ENCODE measurements around the gene JAG1. TPM values are rescaled to one million over a fixed set of nuclear protein-coding genes. Genes with fewer than 3 reads are reported as not detected.

JAG1 gene
- total and polyA plus RNA-seq, 2 donors (not counting 3 experiments of a cell fraction or from before 2014, with no cell fraction given), result 19.7 to 37.0 TPM

DNA sequence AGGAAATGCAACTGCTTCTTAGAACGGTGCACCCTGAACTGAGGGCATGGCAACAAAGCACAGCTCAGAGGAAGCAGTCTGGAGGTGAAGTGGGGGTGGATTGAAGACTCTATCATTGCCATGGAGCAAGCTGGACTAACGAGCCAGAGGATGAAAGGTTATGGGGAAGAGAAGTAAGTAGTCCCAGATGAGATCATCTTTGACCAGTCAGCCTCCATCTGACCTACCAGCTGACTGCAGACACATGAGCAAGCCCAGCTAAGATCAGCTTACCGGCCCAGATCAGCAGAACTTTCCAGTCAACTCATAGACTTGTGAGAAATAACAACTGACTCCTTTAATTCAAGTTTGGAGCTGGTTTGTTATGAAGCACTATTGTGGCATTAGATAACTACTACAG lies 9.1 kb upstream of the JAG1 start:
- TF ChIP-seq MYC (IDR thresholded peaks at IDR 0.05; ENCODE audit: low read depth, low read length), result no peak
- no TSS peak for BruUV-seq (replicated peaks)
- Histone ChIP-seq H3K27me3 (ENCODE audit: control insufficient read depth in 2 of 2, insufficient read depth in 2 of 2, low read length in 2 of 2) (no peaks in the 10 kb centered on the region), H2AFZ (ENCODE audit: low read depth, low read length) (no peak overlapping the region), H3K36me3 (ENCODE audit: control insufficient read depth in 2 of 2, extremely low read depth in 1 of 2, insufficient read depth in 2 of 2, low read length in 2 of 2) (no peaks in the 10 kb centered on the region), H3K79me2 (ENCODE audit: control insufficient read depth, insufficient read depth, low read length) (no peaks in the 10 kb centered on the region), H3K9me1 (replicated peaks; ENCODE audit: control insufficient read depth, extremely low read depth, insufficient read depth, low read length) (no peaks in the 10 kb centered on the region), H4K20me1 (replicated peaks; ENCODE audit: control insufficient read depth, extremely low read depth, insufficient read depth, low read length) (no peaks in the 10 kb centered on the region), H3K9me3 (replicated peaks; ENCODE audit: control insufficient read depth, insufficient read depth, low read length) (no peaks in the 10 kb centered on the region), H3K4me3 (replicated peaks in 1 of 3; ENCODE audit: insufficient read depth in 1 of 3, low read depth in 1 of 3, low read length in 3 of 3) (no peak overlapping the region), H3K4me2 (ENCODE audit: insufficient read depth, low read length) (no peak overlapping the region), H3K27ac (ENCODE audit: insufficient read depth, low read depth, low read length) (no peak overlapping the region), H3K4me1 (ENCODE audit: control insufficient read depth, extremely low read depth, insufficient read depth, low read length) (peaks cover 8% of the 10 kb centered on the region), H3K9ac (replicated peaks; ENCODE audit: extremely low read depth, insufficient read depth, low read length) (no peak overlapping the region)
- no peak for DNase-seq (ENCODE audit: low read depth, low spot score)
- dilution Hi-C loops (cut with MboI; ENCODE audit: extremely low pct_ligation_motif_present, low sequenced_read_pairs), result no loop called here
- intact Hi-C loops (cut with micrococcal nuclease), result no loop called here
- ChIA-PET POLR2A (no interaction called here), CTCF (interaction anchor here (0.8 to 1.7 kb wide), 6 partner anchors 9 to 525 kb away, joined by 3 to 6 read pairs (median 4); partner anchors contain the start of gene JAG1)
- no peak for FAIRE-seq

DNA sequence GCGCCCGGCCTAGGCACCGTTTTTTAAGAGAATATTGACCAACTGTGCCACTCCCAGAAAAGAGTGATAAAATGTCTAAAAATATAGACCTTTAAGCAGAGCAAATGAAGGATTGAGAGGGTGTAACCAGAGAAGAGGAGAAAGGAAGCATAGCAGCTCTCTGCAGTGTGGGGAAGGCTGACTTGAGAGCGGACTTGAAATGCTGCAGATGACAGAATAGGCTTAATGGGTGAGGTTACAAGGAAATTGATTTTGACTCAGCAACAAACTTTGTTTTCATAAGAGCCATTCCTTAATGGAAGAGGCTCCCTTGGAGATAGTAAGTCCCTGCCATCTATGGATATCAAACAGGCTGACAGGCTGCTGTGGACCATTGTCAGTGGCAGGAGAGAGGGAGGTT lies 7.7 kb upstream of the JAG1 start:
- Histone ChIP-seq H4K20me1 (replicated peaks; ENCODE audit: control insufficient read depth, extremely low read depth, insufficient read depth, low read length) (no peaks in the 10 kb centered on the region), H2AFZ (ENCODE audit: low read depth, low read length) (no peak overlapping the region), H3K9me1 (replicated peaks; ENCODE audit: control insufficient read depth, extremely low read depth, insufficient read depth, low read length) (no peaks in the 10 kb centered on the region), H3K9me3 (replicated peaks; ENCODE audit: control insufficient read depth, insufficient read depth, low read length) (no peaks in the 10 kb centered on the region), H3K9ac (replicated peaks; ENCODE audit: extremely low read depth, insufficient read depth, low read length) (no peak overlapping the region), H3K4me1 (ENCODE audit: control insufficient read depth, extremely low read depth, insufficient read depth, low read length) (peaks cover 8% of the 10 kb centered on the region), H3K79me2 (ENCODE audit: control insufficient read depth, insufficient read depth, low read length) (no peaks in the 10 kb centered on the region), H3K27me3 (ENCODE audit: control insufficient read depth in 2 of 2, insufficient read depth in 2 of 2, low read length in 2 of 2) (no peaks in the 10 kb centered on the region), H3K36me3 (ENCODE audit: control insufficient read depth in 2 of 2, extremely low read depth in 1 of 2, insufficient read depth in 2 of 2, low read length in 2 of 2) (no peaks in the 10 kb centered on the region), H3K4me2 (ENCODE audit: insufficient read depth, low read length) (no peak overlapping the region), H3K27ac (ENCODE audit: insufficient read depth, low read depth, low read length) (no peak overlapping the region), H3K4me3 (replicated peaks in 1 of 3; ENCODE audit: insufficient read depth in 1 of 3, low read depth in 1 of 3, low read length in 3 of 3) (no peak overlapping the region)
- DNase-seq (ENCODE audit: low read depth, low spot score) (no peak), FAIRE-seq (no peak)
- CTCF ChIA-PET, result interaction anchor here (0.6 kb wide), 1 partner anchor 12 kb away, joined by 3 read pairs; no protein-coding TSS in a partner anchor
- BruUV-seq (replicated peaks), result no TSS peak
- intact Hi-C loops (cut with micrococcal nuclease) (no loop called here), dilution Hi-C loops (cut with MboI; ENCODE audit: extremely low pct_ligation_motif_present, low sequenced_read_pairs) (no loop called here)
- POLR2A ChIA-PET, result no interaction called here
- TF ChIP-seq FOS (IDR thresholded peaks at IDR 0.05; ENCODE audit: borderline replicate concordance, insufficient read depth, low read length), result no peak
- TF ChIP-seq EZH2 (IDR thresholded peaks at IDR 0.05; ENCODE audit: borderline replicate concordance, low read depth, low read length, severe bottlenecking), result no peak
- TF ChIP-seq POLR2A (IDR thresholded peaks at IDR 0.05; ENCODE audit: low read depth, low read length), result no peak
- TF ChIP-seq MYC (IDR thresholded peaks at IDR 0.05; ENCODE audit: low read depth, low read length), result no peak
- no peak for TF ChIP-seq CTCF (IDR thresholded peaks at IDR 0.05; ENCODE audit: extremely low read depth in 1 of 2, insufficient read depth in 1 of 2, low read depth in 1 of 2, low read length in 2 of 2)
- no peak for TF ChIP-seq GATA2 (IDR thresholded peaks at IDR 0.05; ENCODE audit: insufficient read depth, insufficient read length, low read depth, low read length)
- TF ChIP-seq MAX (IDR thresholded peaks at IDR 0.05; ENCODE audit: insufficient read depth, insufficient read length), result no peak
- TF ChIP-seq POLR2AphosphoS5 (IDR thresholded peaks at IDR 0.05; ENCODE audit: insufficient read depth, low read depth, low read length), result no peak
- no peak for TF ChIP-seq JUN (IDR thresholded peaks at IDR 0.05; ENCODE audit: borderline replicate concordance, insufficient read depth, insufficient read length, low read depth)

All from endothelial cell of umbilical vein (primary cell).